ENCODE measurements around the gene NSMF. TPM values are rescaled to one million over a fixed set of nuclear protein-coding genes. Genes with fewer than 3 reads are reported as not detected.

Gene NSMF
- total and polyA plus RNA-seq, 2 of the 8 experiments (the other 6 are each of a cell fraction or from before 2014, with no cell fraction given), result 56.7 to 65.1 TPM

- 90% methylated on average over 10 of the region's 10 CpGs; no CpG with 5 or more reads in 1 of the 2 experiments for WGBS, 2 experiments (ENCODE audit: extremely low coverage in 1 of 2, insufficient coverage in 1 of 2, insufficient read length in 1 of 2, insufficient replicate concordance in 2 of 2, low coverage in 1 of 2, low lambda C conversion rate in 2 of 2, missing lambda C conversion rate in 1 of 2)
- Histone ChIP-seq H2AFZ (ENCODE audit: low read length) (no peak overlapping the region), H3K23ac (ENCODE audit: insufficient read length) (no peak overlapping the region), H3K36me3 (ENCODE audit: control insufficient read depth in 2 of 4, insufficient read depth in 4 of 4, low read length in 3 of 4) (no peaks in the 10 kb centered on the region), H3K4me1 (replicated peaks in 1 of 4; ENCODE audit: control insufficient read depth in 3 of 4, insufficient read depth in 4 of 4, low read length in 3 of 4) (peaks cover 0 to 5% (median 0%) of the 10 kb centered on the region in 4 experiments; a peak in 5 of 7 replicates), H2AK5ac (ENCODE audit: low read depth, low read length) (0 out of 2 replicates have a peak overlapping the region, but pooled peaks have one; percentile 65), H3K9me3 (ENCODE audit: insufficient read depth in 2 of 2, low read depth in 1 of 2, low read length in 1 of 2) (no peaks in the 10 kb centered on the region), H3K79me2 (ENCODE audit: control insufficient read depth in 1 of 2, insufficient read depth in 2 of 2, low read length in 2 of 2) (no peaks in the 10 kb centered on the region), H3K4me3 (ENCODE audit: extremely low read depth in 1 of 4, insufficient read depth in 2 of 4, low read depth in 3 of 4, low read length in 4 of 4) (no peak overlapping the region), H3K9ac (replicated peaks in 1 of 4; ENCODE audit: extremely low read depth in 1 of 4, low read depth in 3 of 4, low read length in 3 of 4) (no peak overlapping the region), H3K4ac (replicated peaks; ENCODE audit: insufficient read length, low read depth, low read length) (no peak overlapping the region), H3K4me2 (ENCODE audit: insufficient read depth in 1 of 2, low read depth in 2 of 2, low read length in 2 of 2) (no peak overlapping the region), H2BK120ac (replicated peaks; ENCODE audit: low read depth, low read length) (no peak overlapping the region), H3K18ac (ENCODE audit: extremely low read depth, low read length) (no peak overlapping the region), H4K20me1 (replicated peaks in 1 of 2; ENCODE audit: control insufficient read depth in 1 of 2, insufficient read depth in 2 of 2, low read length in 2 of 2) (peaks cover 0 to 3% of the 10 kb centered on the region in 2 experiments), H2BK20ac (ENCODE audit: low read length) (no peak overlapping the region), H2BK15ac (ENCODE audit: low read length) (no peak overlapping the region), H4K5ac (ENCODE audit: insufficient read length, low read depth, low read length) (no peak overlapping the region), H3K79me1 (ENCODE audit: low read depth, low read length) (peaks cover 9% of the 10 kb centered on the region), H2BK5ac (ENCODE audit: low read depth, low read length) (no peak overlapping the region), H3K27me3 (replicated peaks in 1 of 4; ENCODE audit: control insufficient read depth in 3 of 4, extremely low read depth in 1 of 4, insufficient read depth in 3 of 4, low read length in 3 of 4) (no peaks in the 10 kb centered on the region), H2BK12ac (ENCODE audit: low read depth, low read length) (no peak overlapping the region), H3K23me2 (ENCODE audit: low read depth, low read length) (no peaks in the 10 kb centered on the region; the same call in 1 of the 2 replicates), H3K14ac (ENCODE audit: insufficient read length) (no peak overlapping the region), H4K91ac (replicated peaks; ENCODE audit: insufficient read length, low read length) (no peak overlapping the region), H4K8ac (ENCODE audit: extremely low read depth, insufficient read depth, low read length) (no peak overlapping the region), H3K27ac (ENCODE audit: low read depth, low read length) (no peak overlapping the region), H3K56ac (replicated peaks; ENCODE audit: insufficient read length, low read depth, low read length) (no peak overlapping the region)
- ChIA-PET CTCF (ENCODE audit: partially characterized antibody) (interaction anchor here (0.9 to 1.7 kb wide), 3 partner anchors 11 to 115 kb away, joined by 3 to 8 read pairs (median 3); partner anchors contain the start of genes EXD3 and NOXA1), POLR2A (ENCODE audit: partially characterized antibody) (interaction anchor here (0.9 to 1.8 kb wide), 4 partner anchors 10 to 253 kb away, joined by 3 to 10 read pairs (median 4); partner anchors contain the start of genes EXD3, NOXA1 and TUBB4B)
- DNase-seq (ENCODE audit: low read depth in 1 of 2, low spot score in 2 of 2), result peak in 1 of 2 experiments; percentile 43
- no peak for FAIRE-seq
- TF ChIP-seq, protein P1, sequence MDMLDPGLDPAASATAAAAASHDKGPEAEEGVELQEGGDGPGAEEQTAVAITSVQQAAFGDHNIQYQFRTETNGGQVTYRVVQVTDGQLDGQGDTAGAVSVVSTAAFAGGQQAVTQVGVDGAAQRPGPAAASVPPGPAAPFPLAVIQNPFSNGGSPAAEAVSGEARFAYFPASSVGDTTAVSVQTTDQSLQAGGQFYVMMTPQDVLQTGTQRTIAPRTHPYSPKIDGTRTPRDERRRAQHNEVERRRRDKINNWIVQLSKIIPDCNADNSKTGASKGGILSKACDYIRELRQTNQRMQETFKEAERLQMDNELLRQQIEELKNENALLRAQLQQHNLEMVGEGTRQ (IDR thresholded peaks at IDR 0.05; ENCODE audit: low read length), result no peak
- TF ChIP-seq BACH1 (IDR thresholded peaks at IDR 0.05; ENCODE audit: low read length) (no peak), NANOG (IDR thresholded peaks at IDR 0.05; ENCODE audit: insufficient read depth, low read depth, low read length, poor library complexity, severe bottlenecking) (no peak), GABPA (IDR thresholded peaks at IDR 0.05; ENCODE audit: borderline replicate concordance, insufficient read depth, low read length) (no peak), HDAC6 (IDR thresholded peaks at IDR 0.05; ENCODE audit: low read depth, low read length) (no peak), EP300 (IDR thresholded peaks at IDR 0.05; ENCODE audit: borderline replicate concordance in 1 of 2, low read depth in 2 of 2, low read length in 2 of 2) (no peak), SUZ12 (IDR thresholded peaks at IDR 0.05; ENCODE audit: low read length) (no peak), RXRA (IDR thresholded peaks at IDR 0.05; ENCODE audit: insufficient read depth, low read depth, low read length) (no peak), ASH2L (IDR thresholded peaks at IDR 0.05; ENCODE audit: low read length) (no peak), SIRT6 (IDR thresholded peaks at IDR 0.05; ENCODE audit: low read length) (no peak), KDM4A (IDR thresholded peaks at IDR 0.05; ENCODE audit: low read depth, low read length, severe bottlenecking) (no peak), SIX5 (IDR thresholded peaks at IDR 0.05; ENCODE audit: low read depth, low read length) (no peak), FOSL1 (IDR thresholded peaks at IDR 0.05; ENCODE audit: insufficient read depth, low read depth, low read length) (no peak)
These were observed 46.7 kb downstream of the NSMF start for GRCh38 chr9:137412431-137412830.

All from H1 (cell line).